K562 (cell line): ENCODE data around the gene B9D2. TPM values are rescaled to one million over a fixed set of nuclear protein-coding genes. Genes with fewer than 3 reads are reported as not detected.
A peak's percentile ranks its signal among the peaks of the same experiment; 100 is the strongest.

ENCODE experiments used
- ATF2 ChIP-seq: sonication (generic); formaldehyde crosslinking; IDR thresholded peaks from 2 replicates; pipeline ENCODE4 v1.8.1; 2022; ENCODE audit warnings: missing genetic modification reagents
- EZH2 ChIP-seq: IDR thresholded peaks from 2 replicates; pipeline ENCODE4 v1.6.1; 2012; ENCODE audit warnings: low read depth, mild to moderate bottlenecking, inconsistent platforms, low read length, borderline replicate concordance
- HMG20B ChIP-seq: fragments of 250-450 bp; sonication (Bioruptor Pico); IDR thresholded peaks from 2 replicates; pipeline ENCODE4 v1.5.0; 2021; ENCODE audit warnings: mild to moderate bottlenecking
- HNRNPLL ChIP-seq: fragments of 200-400 bp; formaldehyde crosslinking; IDR thresholded peaks from 2 replicates; pipeline ENCODE4 v1.6.1; 2017; ENCODE audit warnings: low read length, low read depth, mild to moderate bottlenecking; ENCODE audit not compliant: poor library complexity, severe bottlenecking
- KLF13 ChIP-seq: fragments of 450-650 bp; IDR thresholded peaks from 2 replicates; pipeline ENCODE4 v1.6.1; 2016; ENCODE audit warnings: missing genetic modification characterization, low read depth, mild to moderate bottlenecking, missing compliant biosample characterization, moderate library complexity, borderline replicate concordance
- KLF16 ChIP-seq: IDR thresholded peaks from 2 replicates; pipeline ENCODE4 v1.6.1; 2016; ENCODE audit warnings: antibody characterized with exemption
- MTA1 ChIP-seq: fragments of 450-650 bp; IDR thresholded peaks from 2 replicates; pipeline ENCODE4 v1.6.1; 2017; ENCODE audit warnings: borderline replicate concordance
- MXI1 ChIP-seq: IDR thresholded peaks from 2 replicates; pipeline ENCODE4 v1.6.1; 2011; ENCODE audit warnings: low read depth, mild to moderate bottlenecking, improper control_type of control experiment, low read length
- NCOA4 ChIP-seq: fragments of 450-650 bp; IDR thresholded peaks from 2 replicates; pipeline ENCODE4 v1.6.1; 2018; ENCODE audit warnings: mild to moderate bottlenecking; ENCODE audit not compliant: partially characterized antibody
- NONO ChIP-seq, 2 experiments: fragments of 200-400 bp in 1 of 2; fragments of 450-650 bp in 1 of 2; formaldehyde crosslinking in 1 of 2; IDR thresholded peaks; 2 replicates each; pipeline ENCODE4 v1.6.1; 2017; ENCODE audit warnings: low read depth in 2 of 2, mild to moderate bottlenecking in 2 of 2, moderate library complexity in 2 of 2, low read length in 1 of 2
- NR2C1 ChIP-seq, 2 experiments: fragments of 450-650 bp; IDR thresholded peaks; 2 replicates each; pipeline ENCODE4 v1.6.1; 2017; ENCODE audit warnings: mild to moderate bottlenecking in 2 of 2, antibody characterized with exemption in 1 of 2, inconsistent platforms in 1 of 2, missing compliant biosample characterization in 1 of 2, missing genetic modification characterization in 1 of 2
- RBM39 ChIP-seq: fragments of 200-400 bp; formaldehyde crosslinking; optimal IDR thresholded peaks from 2 replicates; pipeline ENCODE3; 2018; ENCODE audit warnings: low read depth, low read length
- RCOR1 ChIP-seq, 2 experiments: IDR thresholded peaks; 2 replicates each; pipeline ENCODE4 v1.6.1; 2012; ENCODE audit warnings: low read depth in 2 of 2, low read length in 2 of 2, borderline replicate concordance in 1 of 2, improper control_type of control experiment in 1 of 2
- SMARCE1 ChIP-seq: fragments of 450-650 bp; IDR thresholded peaks from 2 replicates; pipeline ENCODE4 v1.7.1; 2016; ENCODE audit warnings: mild to moderate bottlenecking
- SRSF7 ChIP-seq: fragments of 200-400 bp; formaldehyde crosslinking; optimal IDR thresholded peaks from 2 replicates; pipeline ENCODE3; 2017; ENCODE audit warnings: mild to moderate bottlenecking, low read depth, low read length
- TEAD4 ChIP-seq, 2 experiments: sonication (generic) in 1 of 2; formaldehyde crosslinking in 1 of 2; IDR thresholded peaks; 2 replicates each; pipeline versions ENCODE4 v1.6.1 to v1.8.0; 2012 to 2022; ENCODE audit warnings: borderline replicate concordance in 1 of 2, inconsistent platforms in 1 of 2, low read length in 1 of 2, mild to moderate bottlenecking in 1 of 2, missing genetic modification reagents in 1 of 2
- TOE1 ChIP-seq, 2 experiments: fragments of 450-650 bp in 1 of 2; sonication (generic) in 1 of 2; formaldehyde crosslinking in 1 of 2; IDR thresholded peaks; 2 replicates each; pipeline versions ENCODE4 v1.7.1 to v1.8.0; 2016 to 2022; ENCODE audit warnings: borderline replicate concordance in 2 of 2, mild to moderate bottlenecking in 2 of 2, antibody characterized with exemption in 1 of 2, inconsistent platforms in 1 of 2, low read depth in 1 of 2, missing genetic modification reagents in 1 of 2, moderate library complexity in 1 of 2
- ZBTB8A ChIP-seq: fragments of 450-650 bp; IDR thresholded peaks from 2 replicates; pipeline ENCODE4 v1.6.1; 2018; ENCODE audit warnings: mild to moderate bottlenecking, moderate library complexity; ENCODE audit not compliant: partially characterized antibody
- ZNF518B ChIP-seq: fragments of 250-450 bp; sonication (Bioruptor Pico); IDR thresholded peaks from 2 replicates; pipeline ENCODE4 v1.5.0; 2021; ENCODE audit warnings: mild to moderate bottlenecking, moderate library complexity
- ZNF668 ChIP-seq: fragments of 250-450 bp; sonication (Bioruptor Pico); IDR thresholded peaks from 2 replicates; pipeline ENCODE4 v1.8.0; 2022; ENCODE audit warnings: mild to moderate bottlenecking, inconsistent platforms
- polyA plus RNA-seq, 8 experiments: library from polyadenylated mRNA; depleted of rRNA in 4 of 8; stranded (reverse) in 5 of 8; unstranded in 3 of 8; fragments of >200 nt; fragmentation: Nextera tagmentation in 2 of 8; fragmentation: Illumina TruSeq in 1 of 8; extraction: Ambion mirVana in 2 of 8; extraction: Trizol in 1 of 8; gene quantifications; 2 replicates each; pipeline versions ENCODE4 v1.2.1 to v1.2.3, GENCODE V29; 2011 to 2014; ENCODE audit warnings: inconsistent platforms in 1 of 8, missing spikeins in 1 of 8
- total RNA-seq, 7 experiments: library from RNA; depleted of rRNA in 6 of 7; stranded (reverse); fragments of >200 nt in 6 of 7; fragmentation: Illumina TruSeq in 2 of 7; extraction: Trizol in 2 of 7; gene quantifications; 2 replicates each; pipeline versions ENCODE4 v1.2.1 to v1.2.3, GENCODE V29; 2011 to 2021; ENCODE audit warnings: low replicate concordance in 1 of 7
- TF ChIP-seq, protein P1 (sequence below): fragments of 250-450 bp; sonication (Bioruptor Pico); IDR thresholded peaks from 2 replicates; pipeline ENCODE4 v1.8.0; 2022; ENCODE audit warnings: moderate library complexity, mild to moderate bottlenecking, inconsistent platforms

B9D2 gene
- total and polyA plus RNA-seq, 9 of the 15 experiments (the other 6 are each of a cell fraction or from before 2014, with no cell fraction given): 0.83 to 6.9 (median 2.8) TPM

GRCh38 chr19:41353466-41354342 is 10.2 kb downstream of the B9D2 start, which contains the start of gene TGFB1 (continued):
- TF ChIP-seq NR2C1 (IDR thresholded peaks at IDR 0.05) (no peak), NR2C1 (tag; IDR thresholded peaks at IDR 0.05) (no peak), MXI1 (no peak), NCOA4 (no peak), TEAD4 (IDR thresholded peaks at IDR 0.05; ENCODE audit: low read length) (peak; percentile 21; the same call in 1 of the 2 replicates), TEAD4 (CRISPR knock-in tag; IDR thresholded peaks at IDR 0.05; ENCODE audit: borderline replicate concordance) (no peak), KLF16 (0 out of 2 replicates have a peak, but pooled peaks have one; percentile 10), ZNF668 (no peak), ZBTB8A (no peak), HNRNPLL (peak; percentile 28), SMARCE1 (no peak; the same call in 1 of the 2 replicates), HMG20B (CRISPR knock-in tag) (no peak), RBM39 (peak; percentile 78), KLF13 (tag) (no peak), NONO (IDR thresholded peaks at IDR 0.05; ENCODE audit: low read depth in 2 of 2, low read length in 1 of 2) (peak; percentile 83 to 96), MTA1 (no peak), SRSF7 (no peak), RCOR1 (IDR thresholded peaks at IDR 0.05; ENCODE audit: borderline replicate concordance in 1 of 2, low read depth in 2 of 2, low read length in 2 of 2) (peak in 1 of 2 experiments; percentile 57; a peak in 2 of 4 replicates), ATF2 (CRISPR knock-in tag) (no peak), TOE1 (IDR thresholded peaks at IDR 0.05; ENCODE audit: borderline replicate concordance) (peak; percentile 45; the same call in 1 of the 2 replicates), TOE1 (CRISPR knock-in tag; IDR thresholded peaks at IDR 0.05; ENCODE audit: borderline replicate concordance, low read depth) (no peak), ZNF518B (CRISPR knock-in tag) (no peak), EZH2 (no peak)
- TF ChIP-seq, protein P1, sequence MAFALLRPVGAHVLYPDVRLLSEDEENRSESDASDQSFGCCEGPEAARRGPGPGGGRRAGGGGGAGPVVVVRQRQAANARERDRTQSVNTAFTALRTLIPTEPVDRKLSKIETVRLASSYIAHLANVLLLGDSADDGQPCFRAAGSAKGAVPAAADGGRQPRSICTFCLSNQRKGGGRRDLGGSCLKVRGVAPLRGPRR (CRISPR knock-in tag): no peak
